ENCODE measurements around the gene TGFBR3L. TPM values are rescaled to one million over a fixed set of nuclear protein-coding genes. Genes with fewer than 3 reads are reported as not detected.
"Not testable (repeated sequence)": the region's sequence is repeated elsewhere in the genome, so short reads cannot be mapped to it uniquely, and the experiment has no call there.

Gene TGFBR3L
- total RNA-seq, 1 donor from 2014 or later, result 3.0 TPM

GRCh38 chr19:7877249-7877836 is 37.3 kb upstream of the TGFBR3L start:
- DNase-seq (ENCODE audit: low spot score), result no peak
- intact Hi-C loops (cut with DNase I), result no loop called here

DNA sequence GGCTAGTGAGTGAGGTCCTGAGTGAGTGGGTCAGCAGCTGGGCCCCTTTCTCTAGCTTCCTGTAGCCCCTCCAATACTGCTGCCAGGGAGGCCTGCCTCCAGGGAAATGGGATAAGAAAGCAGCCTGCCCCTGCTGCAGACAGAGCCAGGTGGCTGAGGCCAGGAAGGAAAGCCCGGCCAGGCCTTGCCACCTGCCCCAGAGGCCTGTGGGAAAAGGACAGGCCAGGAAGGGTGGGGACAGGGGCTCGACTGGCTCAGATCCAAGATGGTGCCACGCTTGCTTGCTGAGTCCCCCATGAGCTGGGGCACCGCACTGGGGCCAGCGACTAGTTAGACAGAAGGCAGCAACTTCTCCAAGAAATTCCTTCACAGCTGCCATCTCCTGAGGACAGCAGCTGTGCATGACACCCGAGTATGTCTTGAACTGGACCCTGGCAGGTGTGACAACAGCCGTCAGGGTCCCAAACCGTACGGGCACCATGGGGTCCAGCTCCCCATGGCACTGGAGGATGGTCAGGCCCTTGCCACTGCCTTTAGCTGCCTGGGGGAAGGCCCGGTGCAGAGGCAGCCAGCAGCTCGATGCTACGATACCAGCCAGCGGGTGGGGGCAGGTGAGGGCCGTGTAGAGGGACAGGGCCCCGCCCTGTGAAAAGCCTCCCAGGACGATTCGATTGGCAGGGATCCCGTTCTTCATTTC is 35.4 kb upstream of the TGFBR3L start:
- intact Hi-C loops (cut with DNase I), result no loop called here
- DNase-seq (ENCODE audit: low spot score), result no peak

DNA sequence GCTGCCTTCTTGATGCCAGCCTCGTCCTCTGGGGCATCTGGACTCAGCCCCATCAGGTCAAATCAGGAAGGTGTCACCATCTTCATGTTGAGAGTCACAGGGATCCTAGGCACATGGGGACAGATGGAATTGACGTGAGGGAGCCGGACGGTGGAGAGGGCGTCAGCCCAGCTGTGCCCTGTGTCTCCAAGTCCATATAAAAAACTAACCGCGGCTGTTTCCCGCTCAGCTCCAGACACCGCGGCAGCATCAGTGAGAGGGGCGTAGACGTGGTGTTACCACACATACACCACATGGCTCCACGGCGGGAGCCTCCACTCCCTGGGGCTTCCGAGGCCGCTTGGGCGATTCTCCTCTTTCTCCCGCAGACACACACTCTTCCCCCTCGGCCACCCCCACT is 34.8 kb upstream of the TGFBR3L start:
- intact Hi-C loops (cut with DNase I), result no loop called here
- DNase-seq (ENCODE audit: low spot score), result no peak

GRCh38 chr19:7881910-7882309 is 32.7 kb upstream of the TGFBR3L start:
- intact Hi-C loops (cut with DNase I), result no loop called here
- DNase-seq (ENCODE audit: low spot score), result no peak

DNA sequence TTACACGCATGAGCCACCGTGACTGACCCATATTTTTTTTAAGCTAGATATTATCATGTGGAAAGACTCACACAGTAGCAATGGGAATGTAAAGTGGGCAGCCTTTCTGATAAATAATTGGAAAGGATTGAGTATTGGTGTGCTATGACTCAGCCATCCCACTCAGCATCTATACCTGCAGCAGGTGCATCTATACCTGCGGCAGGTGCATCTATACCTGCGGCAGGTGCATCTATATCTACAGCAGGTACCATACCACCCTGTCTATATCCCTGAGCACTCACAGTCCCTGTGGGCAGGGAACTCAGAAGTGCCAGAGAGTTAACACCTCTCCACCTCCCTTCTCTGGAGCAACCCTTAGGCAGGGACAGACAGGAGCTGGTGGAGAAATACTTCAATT is 31.5 kb upstream of the TGFBR3L start:
- no peak for DNase-seq (ENCODE audit: low spot score)
- intact Hi-C loops (cut with DNase I), result no loop called here

GRCh38 chr19:7883796-7884570 is 30.6 kb upstream of the TGFBR3L start:
- intact Hi-C loops (cut with DNase I), result no loop called here

GRCh38 chr19:7885818-7886217 is 28.8 kb upstream of the TGFBR3L start:
- intact Hi-C loops (cut with DNase I), result no loop called here
- DNase-seq (ENCODE audit: low spot score), result no peak

More at GRCh38 chr19:7883796-7884570, 30.6 kb upstream of the TGFBR3L start:
- no peak for DNase-seq (ENCODE audit: low spot score)

GRCh38 chr19:7887408-7888144 is 27.1 kb upstream of the TGFBR3L start:
- no peak for DNase-seq (ENCODE audit: low spot score)
- intact Hi-C loops (cut with DNase I), result no loop called here

GRCh38 chr19:7888145-7888825 is 26.3 kb upstream of the TGFBR3L start, which contains the start of gene LRRC8E:
LRRC8E (plus strand) TSS chr19:7888510; CDS start chr19:7895604, 7,094 bp downstream.
- intact Hi-C loops (cut with DNase I), result no loop called here

GRCh38 chr19:7888826-7889217 is 25.8 kb upstream of the TGFBR3L start:
- intact Hi-C loops (cut with DNase I), result no loop called here
- no peak for DNase-seq (ENCODE audit: low spot score)

More at GRCh38 chr19:7888145-7888825, 26.3 kb upstream of the TGFBR3L start, which contains the start of gene LRRC8E:
- no peak for DNase-seq (ENCODE audit: low spot score)

GRCh38 chr19:7893362-7894101 is 21.1 kb upstream of the TGFBR3L start:
- DNase-seq (ENCODE audit: low spot score); intact Hi-C loops (cut with DNase I): not testable (repeated sequence)

DNA sequence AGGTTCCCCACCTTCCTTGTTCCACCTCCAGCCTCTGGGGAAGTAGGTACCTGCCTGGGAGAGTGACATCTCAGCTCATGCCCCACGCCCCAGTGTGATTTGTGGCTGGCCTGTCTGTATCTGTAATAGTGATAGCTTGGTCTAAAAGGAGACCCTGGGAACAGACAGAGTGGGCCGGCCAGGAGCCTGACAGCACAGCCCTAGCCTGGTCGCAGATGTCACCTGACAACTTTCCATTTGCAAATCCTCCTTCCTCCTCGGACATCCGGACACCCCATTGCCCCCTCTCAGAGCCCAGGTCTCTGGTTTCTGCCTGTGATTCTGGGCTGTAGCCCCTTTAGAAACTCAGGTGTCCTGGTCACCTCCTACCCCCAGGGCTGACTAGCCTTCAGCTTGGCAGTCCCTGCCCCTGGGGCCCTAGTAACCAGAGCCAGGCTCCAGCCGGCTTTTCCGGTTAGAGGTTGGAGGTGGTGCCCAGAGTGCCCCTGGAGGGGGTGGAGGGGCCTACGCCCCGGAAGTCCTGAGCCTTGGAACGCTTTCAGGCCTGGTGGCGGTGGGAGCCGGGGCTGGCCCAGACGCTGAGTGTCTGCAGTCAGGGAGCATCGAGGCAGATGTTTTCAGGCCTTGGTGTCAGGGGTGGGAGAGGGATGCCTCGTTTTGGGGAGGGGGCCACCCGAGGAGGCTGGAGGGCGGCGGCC is 19.9 kb upstream of the TGFBR3L start:
- no peak for DNase-seq (ENCODE audit: low spot score)
- intact Hi-C loops (cut with DNase I), result no loop called here

- no peak for DNase-seq (ENCODE audit: low spot score)
- intact Hi-C loops (cut with DNase I), result no loop called here
Observed at GRCh38 chr19:7895565-7895964, 19.1 kb upstream of the TGFBR3L start.

DNA sequence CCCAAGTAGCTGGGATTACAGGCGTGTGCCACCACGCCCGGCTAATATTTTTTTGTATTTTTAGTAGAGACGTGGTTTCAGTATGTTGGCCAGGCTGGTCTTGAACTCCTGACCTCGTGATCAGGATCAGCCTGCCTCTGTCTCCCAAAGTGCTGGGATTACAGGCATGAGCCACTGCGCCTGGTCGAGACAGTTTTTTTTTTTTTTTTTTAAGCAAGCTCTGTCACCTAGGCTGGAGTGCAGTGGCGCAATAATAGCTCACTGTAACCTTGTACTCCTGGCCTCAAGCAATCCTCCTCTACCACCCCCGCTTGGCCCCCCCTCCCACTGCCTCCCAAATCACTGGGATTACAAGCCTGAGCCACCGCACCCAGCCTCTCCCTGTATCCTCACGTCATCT is 17.3 kb upstream of the TGFBR3L start:
- intact Hi-C loops (cut with DNase I), result no loop called here
- DNase-seq (ENCODE audit: low spot score), result no peak

DNA sequence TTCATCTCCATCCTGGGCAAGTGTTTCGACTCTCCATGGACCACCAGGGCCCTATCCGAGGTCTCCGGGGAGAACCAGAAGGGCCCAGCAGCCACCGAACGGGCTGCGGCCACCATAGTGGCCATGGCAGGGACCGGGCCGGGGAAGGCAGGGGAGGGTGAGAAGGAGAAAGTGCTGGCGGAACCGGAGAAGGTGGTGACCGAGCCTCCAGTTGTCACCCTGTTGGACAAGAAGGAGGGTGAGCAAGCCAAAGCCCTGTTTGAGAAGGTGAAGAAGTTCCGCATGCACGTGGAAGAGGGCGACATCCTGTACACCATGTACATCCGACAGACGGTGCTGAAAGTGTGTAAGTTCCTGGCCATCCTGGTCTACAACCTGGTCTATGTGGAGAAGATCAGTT is 15.7 kb upstream of the TGFBR3L start:
- no peak for DNase-seq (ENCODE audit: low spot score)
- intact Hi-C loops (cut with DNase I), result no loop called here

DNA sequence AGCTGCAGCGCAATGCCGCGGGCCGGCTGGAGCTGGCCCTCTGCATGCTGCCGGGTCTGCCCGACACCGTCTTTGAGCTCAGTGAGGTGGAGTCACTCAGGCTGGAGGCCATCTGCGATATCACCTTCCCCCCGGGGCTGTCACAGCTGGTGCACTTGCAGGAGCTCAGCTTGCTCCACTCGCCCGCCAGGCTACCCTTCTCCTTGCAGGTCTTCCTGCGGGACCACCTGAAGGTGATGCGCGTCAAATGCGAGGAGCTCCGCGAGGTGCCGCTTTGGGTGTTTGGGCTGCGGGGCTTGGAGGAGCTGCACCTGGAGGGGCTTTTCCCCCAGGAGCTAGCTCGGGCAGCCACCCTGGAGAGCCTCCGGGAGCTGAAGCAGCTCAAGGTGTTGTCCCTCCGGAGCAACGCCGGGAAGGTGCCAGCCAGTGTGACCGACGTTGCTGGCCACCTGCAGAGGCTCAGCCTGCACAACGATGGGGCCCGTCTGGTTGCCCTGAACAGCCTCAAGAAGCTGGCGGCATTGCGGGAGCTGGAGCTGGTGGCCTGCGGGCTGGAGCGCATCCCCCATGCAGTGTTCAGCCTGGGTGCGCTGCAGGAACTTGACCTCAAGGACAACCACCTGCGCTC is 14.8 kb upstream of the TGFBR3L start:
- intact Hi-C loops (cut with DNase I), result loop anchor here (5.0 kb wide), 1 partner anchor 68 kb away; the partner anchor contains the start of gene EVI5L
- no peak for DNase-seq (ENCODE audit: low spot score)

- no peak for DNase-seq (ENCODE audit: low spot score)
- intact Hi-C loops (cut with DNase I), result loop anchor here (5.0 kb wide), 1 partner anchor 68 kb away; the partner anchor contains the start of gene EVI5L
Observed at GRCh38 chr19:7900401-7900870, 14.2 kb upstream of the TGFBR3L start.

All from cardiac septum (tissue), 1 donor.